K562 treated with DMSO at 1 percent for 12 hours (cell line): Measurements from ENCODE around the gene MMRN2. TPM values are rescaled to one million over a fixed set of nuclear protein-coding genes. Genes with fewer than 3 reads are reported as not detected.

Source experiments
- total RNA-seq: library from RNA; unstranded; fragments of 300-600 nt; gene quantifications from 2 replicates; pipeline ENCODE4 v1.2.3, GENCODE V29; 2022; ENCODE audit not compliant: insufficient read depth

The MMRN2 gene
- total RNA-seq: 0.28 and 1.0 TPM in 2 replicates

DNA sequence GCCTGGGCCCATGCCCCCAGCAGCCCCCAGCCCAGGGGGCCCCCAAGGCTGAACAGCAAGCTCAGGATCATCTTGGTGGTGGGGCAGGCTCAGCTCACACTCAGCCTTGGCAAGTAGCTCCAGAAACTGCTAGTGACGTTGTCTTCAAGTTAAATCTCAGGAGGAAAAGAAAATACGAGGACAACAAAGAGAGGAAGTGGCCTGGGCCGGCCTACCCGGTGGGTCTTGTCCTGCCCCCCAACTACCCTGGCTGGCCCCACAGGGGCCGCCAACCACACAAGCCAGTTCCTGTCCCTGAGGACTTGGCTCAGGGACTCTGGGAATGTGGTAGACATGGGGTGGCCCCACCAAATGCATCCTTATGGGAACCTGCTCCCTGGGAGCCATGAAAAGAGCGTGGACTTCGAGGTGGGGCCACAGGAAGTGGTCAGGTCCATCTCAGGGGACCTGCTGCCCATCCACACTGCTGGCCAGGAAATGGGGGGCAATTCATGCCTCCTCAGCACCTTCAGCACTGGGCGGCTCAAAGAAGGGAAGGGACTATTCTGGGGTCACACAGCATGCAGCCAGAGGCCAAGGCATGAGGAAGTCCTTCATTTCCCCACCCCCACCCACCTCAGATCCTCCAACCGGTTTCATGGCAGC lies at the start of gene MMRN2:
MMRN2 (minus strand) TSS at position 145 of the 645 bp plus-strand sequence; CDS start at position 71, 74 bp downstream.

GRCh38 chr10:86968271-86968993 lies 11.0 kb upstream of the MMRN2 start, which contains the start of gene ADIRF:
ADIRF (plus strand) TSS chr10:86968482; CDS start chr10:86968545, 63 bp downstream.

DNA sequence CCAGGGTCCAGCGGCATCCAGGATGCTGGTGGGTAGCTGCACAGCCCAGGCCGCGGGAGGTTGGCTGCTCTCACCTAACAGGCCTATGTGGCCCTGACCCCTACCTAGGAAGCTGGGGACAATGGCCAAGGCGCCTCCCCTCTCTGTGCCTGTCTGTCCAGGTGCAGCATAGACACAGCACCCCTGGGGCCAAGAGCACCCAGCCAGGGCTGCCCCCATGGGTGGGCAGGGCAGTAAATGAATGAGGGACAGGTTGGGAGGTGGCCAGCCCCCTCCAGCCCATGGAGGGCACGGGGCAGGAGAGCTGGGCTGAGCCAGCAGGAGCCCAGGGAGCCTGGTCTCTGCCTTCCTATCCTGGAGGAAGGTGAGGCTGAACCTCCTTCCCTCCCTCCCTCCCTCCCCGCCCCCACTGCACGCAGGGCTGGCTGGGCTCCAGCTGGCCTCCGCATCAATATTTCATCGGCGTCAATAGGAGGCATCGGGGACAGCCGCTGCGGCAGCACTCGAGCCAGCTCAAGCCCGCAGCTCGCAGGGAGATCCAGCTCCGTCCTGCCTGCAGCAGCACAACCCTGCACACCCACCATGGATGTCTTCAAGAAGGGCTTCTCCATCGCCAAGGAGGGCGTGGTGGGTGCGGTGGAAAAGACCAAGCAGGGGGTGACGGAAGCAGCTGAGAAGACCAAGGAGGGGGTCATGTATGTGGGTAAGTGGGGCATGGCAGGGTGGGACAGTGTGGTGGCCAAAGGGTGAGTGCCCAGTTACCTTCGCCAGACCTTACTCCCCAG lies 893 bp upstream of the MMRN2 start, which contains the start of gene SNCG:
SNCG (plus strand) TSS at position 484 of the 785 bp plus-strand sequence; CDS start at position 583, 99 bp downstream.

Other genes starting within 250 kb of the MMRN2 start
- gene BMPR1A, start 201.0 kb downstream of the MMRN2 start, total RNA-seq: 2.8 and 14.7 TPM in 2 replicates
- gene SNCG, start 984 bp upstream of the MMRN2 start, total RNA-seq: 36.6 and 68.1 TPM in 2 replicates
- gene ADIRF, start 10.9 kb upstream of the MMRN2 start, total RNA-seq: not detected in 2 replicates
- not detected in 2 replicates for gene FAM25A, start 62.7 kb upstream of the MMRN2 start, total RNA-seq
- gene GLUD1, start 137.2 kb upstream of the MMRN2 start, total RNA-seq: 32.1 and 68.8 TPM in 2 replicates
- gene SHLD2, start 137.6 kb upstream of the MMRN2 start, total RNA-seq: 5.0 and 13.9 TPM in 2 replicates